ENCODE data around the gene RAB30. TPM values are rescaled to one million over a fixed set of nuclear protein-coding genes. Genes with fewer than 3 reads are reported as not detected.

Gene RAB30
- total and polyA plus RNA-seq, 9 of the 15 experiments (the other 6 are each of a cell fraction or from before 2014, with no cell fraction given): 0.29 to 1.3 (median 1.0) TPM

DNA sequence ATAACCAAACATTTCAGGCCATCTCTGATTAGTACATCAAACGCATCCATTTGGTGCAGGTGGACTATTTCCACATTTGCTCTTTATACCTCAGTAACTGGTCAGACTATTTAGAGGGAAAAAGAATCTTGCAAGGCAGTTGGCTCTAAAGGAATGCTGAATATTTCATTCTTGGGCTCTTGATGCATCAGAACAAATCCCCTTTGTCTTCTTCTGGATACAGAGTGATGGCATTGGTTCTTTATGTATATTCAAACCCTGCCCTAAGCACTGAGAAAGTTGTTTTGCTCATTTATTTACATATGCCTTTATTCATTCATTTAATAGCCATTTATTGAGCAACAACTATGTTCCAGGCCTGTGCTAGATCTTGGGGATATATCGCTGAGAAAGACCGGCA, 31.1 kb upstream of the RAB30 start:
- H3K9ac ChIP-seq (ENCODE audit: insufficient read depth in 1 of 2, low read depth in 2 of 2, low read length in 2 of 2): no peak overlapping the region
- H3K9me1 ChIP-seq (ENCODE audit: control insufficient read depth, insufficient read depth, low read length): no peaks in the 10 kb centered on the region
- in situ Hi-C loops (cut with MboI) (no loop called here), intact Hi-C loops (cut with micrococcal nuclease) (no loop called here)
- no peak overlapping the region for H3K27ac ChIP-seq (ENCODE audit: extremely low read depth, low read depth, low read length)
- H3K79me2 ChIP-seq (ENCODE audit: control insufficient read depth, insufficient read depth, low read length): no peaks in the 10 kb centered on the region
- H3K4me3 ChIP-seq: no peak overlapping the region
- no peak overlapping the region for H3K4me2 ChIP-seq (ENCODE audit: insufficient read depth, low read length)
- ChIA-PET CTCF (ENCODE audit: low intra/inter-chr PET ratio) (no interaction called here), POLR2A (no interaction called here)
- no peaks in the 10 kb centered on the region for H3K9me3 ChIP-seq (replicated peaks; ENCODE audit: control insufficient read depth, insufficient read depth, low read depth, low read length)
- no peaks in the 10 kb centered on the region for H4K20me1 ChIP-seq (replicated peaks; ENCODE audit: control insufficient read depth, insufficient read depth, low read length)
- DNase-seq (ENCODE audit: extremely low read depth in 1 of 4, low spot score in 3 of 4) (no peak), FAIRE-seq (no peak), ATAC-seq (no peak)
- H3K36me3 ChIP-seq (ENCODE audit: control insufficient read depth, insufficient read depth, low read length): no peaks in the 10 kb centered on the region
- H2AFZ ChIP-seq (ENCODE audit: low read depth, low read length): no peak overlapping the region
- BruUV-seq (replicated peaks): no TSS peak
- no peaks in the 10 kb centered on the region for H3K27me3 ChIP-seq (ENCODE audit: control insufficient read depth in 2 of 2, insufficient read depth in 2 of 2, low read length in 2 of 2)
- 65% methylated on average over 3 of the region's 3 CpGs for WGBS (ENCODE audit: insufficient coverage, low coverage, missing lambda C conversion rate)
- H3K4me1 ChIP-seq (replicated peaks in 1 of 2; ENCODE audit: control insufficient read depth in 2 of 2, insufficient read depth in 2 of 2, low read length in 2 of 2): no peaks in the 10 kb centered on the region
- no peak for TF ChIP-seq ZFP36 (IDR thresholded peaks at IDR 0.05; ENCODE audit: low read depth, low read length, partially characterized antibody)
- TF ChIP-seq, protein P1, sequence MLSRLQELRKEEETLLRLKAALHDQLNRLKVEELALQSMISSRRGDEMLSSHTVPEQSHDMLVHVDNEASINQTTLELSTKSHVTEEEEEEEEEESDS (CRISPR knock-in tag; IDR thresholded peaks at IDR 0.05): no peak
- TF ChIP-seq TAF1 (IDR thresholded peaks at IDR 0.05; ENCODE audit: control insufficient read depth, extremely low read depth, insufficient read depth, low read length, severe bottlenecking): no peak
- TF ChIP-seq, protein P2, sequence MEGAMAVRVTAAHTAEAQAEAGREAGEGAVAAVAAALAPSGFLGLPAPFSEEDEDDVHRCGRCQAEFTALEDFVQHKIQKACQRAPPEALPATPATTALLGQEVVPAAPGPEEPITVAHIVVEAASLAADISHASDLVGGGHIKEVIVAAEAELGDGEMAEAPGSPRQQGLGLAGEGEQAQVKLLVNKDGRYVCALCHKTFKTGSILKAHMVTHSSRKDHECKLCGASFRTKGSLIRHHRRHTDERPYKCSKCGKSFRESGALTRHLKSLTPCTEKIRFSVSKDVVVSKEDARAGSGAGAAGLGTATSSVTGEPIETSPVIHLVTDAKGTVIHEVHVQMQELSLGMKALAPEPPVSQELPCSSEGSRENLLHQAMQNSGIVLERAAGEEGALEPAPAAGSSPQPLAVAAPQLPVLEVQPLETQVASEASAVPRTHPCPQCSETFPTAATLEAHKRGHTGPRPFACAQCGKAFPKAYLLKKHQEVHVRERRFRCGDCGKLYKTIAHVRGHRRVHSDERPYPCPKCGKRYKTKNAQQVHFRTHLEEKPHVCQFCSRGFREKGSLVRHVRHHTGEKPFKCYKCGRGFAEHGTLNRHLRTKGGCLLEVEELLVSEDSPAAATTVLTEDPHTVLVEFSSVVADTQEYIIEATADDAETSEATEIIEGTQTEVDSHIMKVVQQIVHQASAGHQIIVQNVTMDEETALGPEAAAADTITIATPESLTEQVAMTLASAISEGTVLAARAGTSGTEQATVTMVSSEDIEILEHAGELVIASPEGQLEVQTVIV (CRISPR knock-in tag; IDR thresholded peaks at IDR 0.05; ENCODE audit: borderline replicate concordance): no peak
- TF ChIP-seq POLR2A (conservative IDR thresholded peaks at IDR 0.05): no peak
- TF ChIP-seq, protein P3, sequence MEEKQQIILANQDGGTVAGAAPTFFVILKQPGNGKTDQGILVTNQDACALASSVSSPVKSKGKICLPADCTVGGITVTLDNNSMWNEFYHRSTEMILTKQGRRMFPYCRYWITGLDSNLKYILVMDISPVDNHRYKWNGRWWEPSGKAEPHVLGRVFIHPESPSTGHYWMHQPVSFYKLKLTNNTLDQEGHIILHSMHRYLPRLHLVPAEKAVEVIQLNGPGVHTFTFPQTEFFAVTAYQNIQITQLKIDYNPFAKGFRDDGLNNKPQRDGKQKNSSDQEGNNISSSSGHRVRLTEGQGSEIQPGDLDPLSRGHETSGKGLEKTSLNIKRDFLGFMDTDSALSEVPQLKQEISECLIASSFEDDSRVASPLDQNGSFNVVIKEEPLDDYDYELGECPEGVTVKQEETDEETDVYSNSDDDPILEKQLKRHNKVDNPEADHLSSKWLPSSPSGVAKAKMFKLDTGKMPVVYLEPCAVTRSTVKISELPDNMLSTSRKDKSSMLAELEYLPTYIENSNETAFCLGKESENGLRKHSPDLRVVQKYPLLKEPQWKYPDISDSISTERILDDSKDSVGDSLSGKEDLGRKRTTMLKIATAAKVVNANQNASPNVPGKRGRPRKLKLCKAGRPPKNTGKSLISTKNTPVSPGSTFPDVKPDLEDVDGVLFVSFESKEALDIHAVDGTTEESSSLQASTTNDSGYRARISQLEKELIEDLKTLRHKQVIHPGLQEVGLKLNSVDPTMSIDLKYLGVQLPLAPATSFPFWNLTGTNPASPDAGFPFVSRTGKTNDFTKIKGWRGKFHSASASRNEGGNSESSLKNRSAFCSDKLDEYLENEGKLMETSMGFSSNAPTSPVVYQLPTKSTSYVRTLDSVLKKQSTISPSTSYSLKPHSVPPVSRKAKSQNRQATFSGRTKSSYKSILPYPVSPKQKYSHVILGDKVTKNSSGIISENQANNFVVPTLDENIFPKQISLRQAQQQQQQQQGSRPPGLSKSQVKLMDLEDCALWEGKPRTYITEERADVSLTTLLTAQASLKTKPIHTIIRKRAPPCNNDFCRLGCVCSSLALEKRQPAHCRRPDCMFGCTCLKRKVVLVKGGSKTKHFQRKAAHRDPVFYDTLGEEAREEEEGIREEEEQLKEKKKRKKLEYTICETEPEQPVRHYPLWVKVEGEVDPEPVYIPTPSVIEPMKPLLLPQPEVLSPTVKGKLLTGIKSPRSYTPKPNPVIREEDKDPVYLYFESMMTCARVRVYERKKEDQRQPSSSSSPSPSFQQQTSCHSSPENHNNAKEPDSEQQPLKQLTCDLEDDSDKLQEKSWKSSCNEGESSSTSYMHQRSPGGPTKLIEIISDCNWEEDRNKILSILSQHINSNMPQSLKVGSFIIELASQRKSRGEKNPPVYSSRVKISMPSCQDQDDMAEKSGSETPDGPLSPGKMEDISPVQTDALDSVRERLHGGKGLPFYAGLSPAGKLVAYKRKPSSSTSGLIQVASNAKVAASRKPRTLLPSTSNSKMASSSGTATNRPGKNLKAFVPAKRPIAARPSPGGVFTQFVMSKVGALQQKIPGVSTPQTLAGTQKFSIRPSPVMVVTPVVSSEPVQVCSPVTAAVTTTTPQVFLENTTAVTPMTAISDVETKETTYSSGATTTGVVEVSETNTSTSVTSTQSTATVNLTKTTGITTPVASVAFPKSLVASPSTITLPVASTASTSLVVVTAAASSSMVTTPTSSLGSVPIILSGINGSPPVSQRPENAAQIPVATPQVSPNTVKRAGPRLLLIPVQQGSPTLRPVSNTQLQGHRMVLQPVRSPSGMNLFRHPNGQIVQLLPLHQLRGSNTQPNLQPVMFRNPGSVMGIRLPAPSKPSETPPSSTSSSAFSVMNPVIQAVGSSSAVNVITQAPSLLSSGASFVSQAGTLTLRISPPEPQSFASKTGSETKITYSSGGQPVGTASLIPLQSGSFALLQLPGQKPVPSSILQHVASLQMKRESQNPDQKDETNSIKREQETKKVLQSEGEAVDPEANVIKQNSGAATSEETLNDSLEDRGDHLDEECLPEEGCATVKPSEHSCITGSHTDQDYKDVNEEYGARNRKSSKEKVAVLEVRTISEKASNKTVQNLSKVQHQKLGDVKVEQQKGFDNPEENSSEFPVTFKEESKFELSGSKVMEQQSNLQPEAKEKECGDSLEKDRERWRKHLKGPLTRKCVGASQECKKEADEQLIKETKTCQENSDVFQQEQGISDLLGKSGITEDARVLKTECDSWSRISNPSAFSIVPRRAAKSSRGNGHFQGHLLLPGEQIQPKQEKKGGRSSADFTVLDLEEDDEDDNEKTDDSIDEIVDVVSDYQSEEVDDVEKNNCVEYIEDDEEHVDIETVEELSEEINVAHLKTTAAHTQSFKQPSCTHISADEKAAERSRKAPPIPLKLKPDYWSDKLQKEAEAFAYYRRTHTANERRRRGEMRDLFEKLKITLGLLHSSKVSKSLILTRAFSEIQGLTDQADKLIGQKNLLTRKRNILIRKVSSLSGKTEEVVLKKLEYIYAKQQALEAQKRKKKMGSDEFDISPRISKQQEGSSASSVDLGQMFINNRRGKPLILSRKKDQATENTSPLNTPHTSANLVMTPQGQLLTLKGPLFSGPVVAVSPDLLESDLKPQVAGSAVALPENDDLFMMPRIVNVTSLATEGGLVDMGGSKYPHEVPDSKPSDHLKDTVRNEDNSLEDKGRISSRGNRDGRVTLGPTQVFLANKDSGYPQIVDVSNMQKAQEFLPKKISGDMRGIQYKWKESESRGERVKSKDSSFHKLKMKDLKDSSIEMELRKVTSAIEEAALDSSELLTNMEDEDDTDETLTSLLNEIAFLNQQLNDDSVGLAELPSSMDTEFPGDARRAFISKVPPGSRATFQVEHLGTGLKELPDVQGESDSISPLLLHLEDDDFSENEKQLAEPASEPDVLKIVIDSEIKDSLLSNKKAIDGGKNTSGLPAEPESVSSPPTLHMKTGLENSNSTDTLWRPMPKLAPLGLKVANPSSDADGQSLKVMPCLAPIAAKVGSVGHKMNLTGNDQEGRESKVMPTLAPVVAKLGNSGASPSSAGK (IDR thresholded peaks at IDR 0.05): no peak
- TF ChIP-seq ADNP (tag; IDR thresholded peaks at IDR 0.05): no peak
- no peak for TF ChIP-seq GTF2E2 (tag; IDR thresholded peaks at IDR 0.05)
- TF ChIP-seq DPF2 (IDR thresholded peaks at IDR 0.05): no peak
